SK-N-SH (cell line): ENCODE data around the gene AZU1. TPM values are rescaled to one million over a fixed set of nuclear protein-coding genes. Genes with fewer than 3 reads are reported as not detected.

ENCODE experiments used
- CTCF ChIA-PET: fragments of 300-600, 350-600 bp; formaldehyde crosslinking; extraction: SDS; loops from one replicate; lab custom pipeline; 2021; lab: Yijun Ruan, JAX
- POLR2A ChIA-PET: fragments of 350-600 bp; sonication (Branson Sonifier 250); formaldehyde crosslinking; extraction: SDS; loops from one replicate; lab custom pipeline; 2020; ENCODE audit warnings: antibody characterized with exemption, inconsistent platforms; lab: Yijun Ruan, JAX
- DNase-seq: peaks from one replicate; pipeline ENCODE4 v3.0.0; 2012
- H2AFZ ChIP-seq: fragments of 200-600 bp; sonication (generic); 2 replicates; pipeline ENCODE4 v1.8.1; 2016; ENCODE audit warnings: antibody characterized with exemption, mild to moderate bottlenecking, low read depth
- H3F3A ChIP-seq: fragments of 200-600 bp; sonication (generic); replicated peaks from 2 replicates; pipeline ENCODE3; 2016; ENCODE audit warnings: antibody characterized with exemption, mild to moderate bottlenecking; ENCODE audit not compliant: insufficient read depth
- H3K27ac ChIP-seq, 2 experiments: fragments of 200-500 bp in 1 of 2; fragments of 200-600 bp in 1 of 2; sonication (Bioruptor generic) in 1 of 2; sonication (generic), shearing (Covaris generic) in 1 of 2; 2 replicates each; pipeline versions ENCODE4 v1.5.1 to v1.6.1; 2014 to 2016; ENCODE audit warnings: low read depth in 2 of 2, inconsistent platforms in 1 of 2, low read length in 1 of 2, mild to moderate bottlenecking in 1 of 2, mixed read lengths in 1 of 2
- H3K27me3 ChIP-seq: fragments of 200-600 bp; sonication (generic), shearing (Covaris generic); 2 replicates; pipeline ENCODE4 v1.6.1; 2016; ENCODE audit warnings: mixed run types; ENCODE audit not compliant: insufficient read depth
- H3K36me3 ChIP-seq, 2 experiments: fragments of 200-500 bp in 1 of 2; fragments of 200-600 bp in 1 of 2; sonication (Bioruptor generic) in 1 of 2; sonication (generic) in 1 of 2; replicated peaks in 1 of 2; 2 replicates each; pipeline versions ENCODE3 to v1.5.1; 2014 to 2016; ENCODE audit warnings: low read length in 1 of 2, mild to moderate bottlenecking in 1 of 2; ENCODE audit not compliant: insufficient read depth in 2 of 2, control insufficient read depth in 1 of 2
- H3K4me1 ChIP-seq, 2 experiments: fragments of 200-500 bp in 1 of 2; fragments of 200-600 bp in 1 of 2; sonication (Bioruptor generic) in 1 of 2; sonication (generic), shearing (Covaris generic) in 1 of 2; 2 replicates each; pipeline versions ENCODE4 v1.5.1 to v1.6.1; 2014 to 2016; ENCODE audit warnings: low read depth in 1 of 2, low read length in 1 of 2, mixed run types in 1 of 2; ENCODE audit not compliant: insufficient read depth in 2 of 2, control insufficient read depth in 1 of 2
- H3K4me2 ChIP-seq: fragments of 200-600 bp; sonication (generic), shearing (Covaris generic); 2 replicates; pipeline ENCODE4 v1.6.1; 2017; ENCODE audit warnings: mixed run types
- H3K4me3 ChIP-seq, 2 experiments: fragments of 200-500 bp in 1 of 2; fragments of 200-600 bp in 1 of 2; sonication (Bioruptor generic) in 1 of 2; sonication (generic), shearing (Covaris generic) in 1 of 2; 2 replicates each; pipeline versions ENCODE4 v1.5.1 to v1.8.1; 2014 to 2016; ENCODE audit warnings: low read depth in 2 of 2, inconsistent platforms in 1 of 2, low read length in 1 of 2, mild to moderate bottlenecking in 1 of 2, mixed read lengths in 1 of 2, moderate library complexity in 1 of 2
- H3K79me2 ChIP-seq: fragments of 200-600 bp; sonication (generic); 2 replicates; pipeline ENCODE4 v1.8.1; 2017; ENCODE audit warnings: mild to moderate bottlenecking; ENCODE audit not compliant: insufficient read depth
- H3K9ac ChIP-seq: fragments of 200-600 bp; sonication (generic); 2 replicates; pipeline ENCODE4 v1.6.1; 2017; ENCODE audit warnings: mixed run types
- H3K9me2 ChIP-seq: fragments of 200-600 bp; sonication (generic); 2 replicates; pipeline ENCODE4 v1.6.1; 2017; ENCODE audit warnings: mixed run types
- H3K9me3 ChIP-seq: fragments of 200-600 bp; sonication (generic); 2 replicates; pipeline ENCODE4 v1.6.1; 2017; ENCODE audit warnings: mixed run types, mild to moderate bottlenecking, moderate library complexity
- H4K20me1 ChIP-seq: fragments of 200-600 bp; sonication (generic); 2 replicates; pipeline ENCODE4 v1.6.1; 2017; ENCODE audit warnings: mild to moderate bottlenecking, mixed run types; ENCODE audit not compliant: insufficient read depth
- ELF1 ChIP-seq: IDR thresholded peaks from 2 replicates; pipeline ENCODE4 v1.4.0; 2012
- FOXM1 ChIP-seq: IDR thresholded peaks from 2 replicates; pipeline ENCODE4 v1.4.0; 2012; ENCODE audit warnings: low read depth, mild to moderate bottlenecking
- GABPA ChIP-seq: IDR thresholded peaks from 2 replicates; pipeline ENCODE4 v1.4.0; 2012; ENCODE audit warnings: low read depth, mild to moderate bottlenecking
- JUND ChIP-seq: IDR thresholded peaks from 2 replicates; pipeline ENCODE4 v1.4.0; 2012
- NFIC ChIP-seq: IDR thresholded peaks from 2 replicates; pipeline ENCODE4 v1.4.0; 2012; ENCODE audit warnings: borderline replicate concordance
- RAD21 ChIP-seq: IDR thresholded peaks from 2 replicates; pipeline ENCODE4 v1.6.1; 2012; ENCODE audit warnings: mild to moderate bottlenecking, low read length
- SMC3 ChIP-seq: IDR thresholded peaks from 2 replicates; pipeline ENCODE4 v1.6.1; 2012; ENCODE audit warnings: low read depth, low read length, improper control_type of control experiment
- TAF1 ChIP-seq: IDR thresholded peaks from 2 replicates; pipeline ENCODE4 v1.6.1; 2012; ENCODE audit warnings: low read depth, mild to moderate bottlenecking, low read length, moderate library complexity, borderline replicate concordance
- TEAD4 ChIP-seq: IDR thresholded peaks from 2 replicates; pipeline ENCODE4 v1.4.0; 2012; ENCODE audit warnings: mild to moderate bottlenecking, borderline replicate concordance; ENCODE audit not compliant: insufficient read depth
- WGBS: methylation state at CpG from one replicate; pipeline ENCODE4 v1.1.6; 2017; ENCODE audit warnings: low lambda C conversion rate; 5-methylcytosine and 5-hydroxymethylcytosine counted together
- polyA plus RNA-seq, 3 experiments: library from polyadenylated mRNA; depleted of rRNA; stranded (reverse); fragments of >200 nt; gene quantifications; 2 replicates each; pipeline ENCODE4 v1.2.3, GENCODE V29; 2012
- TF ChIP-seq, protein P1 (sequence below): IDR thresholded peaks from 2 replicates; pipeline ENCODE4; 2012
- TF ChIP-seq, protein P2 (sequence below): fragments of 150-350 bp; IDR thresholded peaks from 2 replicates; pipeline ENCODE4 v1.6.1; 2017; ENCODE audit warnings: antibody characterized with exemption, low read length, low read depth, borderline replicate concordance
- TF ChIP-seq, protein P3 (sequence below): IDR thresholded peaks from 2 replicates; pipeline ENCODE4 v1.4.0; 2012; ENCODE audit warnings: low read depth, borderline replicate concordance
- TF ChIP-seq, protein P4 (sequence below): IDR thresholded peaks from 2 replicates; pipeline ENCODE4 v1.6.1; 2012; ENCODE audit warnings: mild to moderate bottlenecking, low read depth, low read length, moderate library complexity
- TF ChIP-seq, protein P5 (sequence below): fragments of 200-600 bp; sonication (generic); IDR thresholded peaks from 2 replicates; pipeline ENCODE4 v1.6.1; 2017; ENCODE audit warnings: antibody characterized with exemption, mild to moderate bottlenecking, moderate library complexity

AZU1 gene
- polyA plus RNA-seq, 1 of the 3 experiments (the other 2 are of a cell fraction), result 0.15 TPM

DNA sequence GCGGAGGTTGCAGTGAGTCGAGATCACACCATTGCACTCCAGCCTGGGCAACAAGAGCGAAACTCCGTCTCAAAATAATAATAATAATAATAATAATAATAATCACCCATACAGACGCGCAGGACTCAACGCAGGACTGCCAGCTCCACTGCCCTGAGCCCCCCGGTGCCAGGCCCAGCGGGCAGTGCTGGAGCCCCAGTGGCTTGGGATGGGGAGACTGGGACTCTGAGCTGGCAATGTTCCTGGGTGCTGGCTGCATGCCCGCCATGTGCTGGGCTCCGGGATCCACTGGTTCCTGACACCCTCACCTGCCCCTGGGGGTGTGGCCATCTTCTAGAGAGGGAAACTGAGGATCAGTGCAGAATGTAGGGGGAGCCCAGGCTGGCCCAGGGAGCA is 325 bp upstream of the AZU1 start (continued):
- no peak for TF ChIP-seq RAD21
- TF ChIP-seq TAF1, result no peak
- TF ChIP-seq NFIC, result no peak
- TF ChIP-seq, protein P1, sequence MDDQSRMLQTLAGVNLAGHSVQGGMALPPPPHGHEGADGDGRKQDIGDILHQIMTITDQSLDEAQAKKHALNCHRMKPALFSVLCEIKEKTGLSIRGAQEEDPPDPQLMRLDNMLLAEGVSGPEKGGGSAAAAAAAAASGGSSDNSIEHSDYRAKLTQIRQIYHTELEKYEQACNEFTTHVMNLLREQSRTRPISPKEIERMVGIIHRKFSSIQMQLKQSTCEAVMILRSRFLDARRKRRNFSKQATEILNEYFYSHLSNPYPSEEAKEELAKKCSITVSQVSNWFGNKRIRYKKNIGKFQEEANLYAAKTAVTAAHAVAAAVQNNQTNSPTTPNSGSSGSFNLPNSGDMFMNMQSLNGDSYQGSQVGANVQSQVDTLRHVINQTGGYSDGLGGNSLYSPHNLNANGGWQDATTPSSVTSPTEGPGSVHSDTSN, result no peak
- no peak for TF ChIP-seq TEAD4
- TF ChIP-seq, protein P2, sequence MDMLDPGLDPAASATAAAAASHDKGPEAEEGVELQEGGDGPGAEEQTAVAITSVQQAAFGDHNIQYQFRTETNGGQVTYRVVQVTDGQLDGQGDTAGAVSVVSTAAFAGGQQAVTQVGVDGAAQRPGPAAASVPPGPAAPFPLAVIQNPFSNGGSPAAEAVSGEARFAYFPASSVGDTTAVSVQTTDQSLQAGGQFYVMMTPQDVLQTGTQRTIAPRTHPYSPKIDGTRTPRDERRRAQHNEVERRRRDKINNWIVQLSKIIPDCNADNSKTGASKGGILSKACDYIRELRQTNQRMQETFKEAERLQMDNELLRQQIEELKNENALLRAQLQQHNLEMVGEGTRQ, result no peak

DNA sequence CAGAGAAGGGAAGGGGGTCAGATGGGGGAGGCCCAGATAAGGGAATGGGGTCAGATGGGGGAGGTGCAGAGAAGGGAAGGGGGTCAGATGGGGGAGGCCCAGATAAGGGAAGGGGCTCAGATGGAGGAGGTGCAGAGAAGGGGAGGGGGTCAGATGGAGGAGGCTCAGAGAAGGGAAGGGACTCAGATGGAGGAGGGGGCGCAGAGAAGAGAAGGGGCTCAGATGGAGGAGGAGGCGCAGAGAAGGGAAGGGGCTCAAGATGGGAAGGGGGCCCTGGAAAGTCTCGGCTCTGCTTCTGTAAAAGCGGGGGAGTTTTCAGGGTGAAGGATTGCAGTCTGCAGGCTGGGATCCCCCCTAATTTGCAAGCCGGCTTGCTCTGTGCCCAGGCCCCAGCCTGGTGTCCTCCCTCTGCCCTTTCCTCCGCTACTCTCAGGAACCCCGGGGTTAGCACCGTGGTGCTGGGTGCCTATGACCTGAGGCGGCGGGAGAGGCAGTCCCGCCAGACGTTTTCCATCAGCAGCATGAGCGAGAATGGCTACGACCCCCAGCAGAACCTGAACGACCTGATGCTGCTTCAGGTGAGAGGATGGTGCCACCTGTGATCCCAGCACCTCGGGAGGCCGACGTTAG is 1.6 kb downstream of the AZU1 start:
- DNase-seq, result no peak
- H3K4me2 ChIP-seq, result no peak overlapping the region
- H3K79me2 ChIP-seq, result no peaks in the 10 kb centered on the region
- POLR2A ChIA-PET, result no interaction called here
- H3K9me2 ChIP-seq, result no peaks in the 10 kb centered on the region
- TF ChIP-seq JUND (no peak), ELF1 (no peak), SMC3 (no peak), FOXM1 (no peak), NFIC (no peak), GABPA (no peak)
- TF ChIP-seq, protein P3, sequence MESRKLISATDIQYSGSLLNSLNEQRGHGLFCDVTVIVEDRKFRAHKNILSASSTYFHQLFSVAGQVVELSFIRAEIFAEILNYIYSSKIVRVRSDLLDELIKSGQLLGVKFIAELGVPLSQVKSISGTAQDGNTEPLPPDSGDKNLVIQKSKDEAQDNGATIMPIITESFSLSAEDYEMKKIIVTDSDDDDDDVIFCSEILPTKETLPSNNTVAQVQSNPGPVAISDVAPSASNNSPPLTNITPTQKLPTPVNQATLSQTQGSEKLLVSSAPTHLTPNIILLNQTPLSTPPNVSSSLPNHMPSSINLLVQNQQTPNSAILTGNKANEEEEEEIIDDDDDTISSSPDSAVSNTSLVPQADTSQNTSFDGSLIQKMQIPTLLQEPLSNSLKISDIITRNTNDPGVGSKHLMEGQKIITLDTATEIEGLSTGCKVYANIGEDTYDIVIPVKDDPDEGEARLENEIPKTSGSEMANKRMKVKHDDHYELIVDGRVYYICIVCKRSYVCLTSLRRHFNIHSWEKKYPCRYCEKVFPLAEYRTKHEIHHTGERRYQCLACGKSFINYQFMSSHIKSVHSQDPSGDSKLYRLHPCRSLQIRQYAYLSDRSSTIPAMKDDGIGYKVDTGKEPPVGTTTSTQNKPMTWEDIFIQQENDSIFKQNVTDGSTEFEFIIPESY, result no peak
- TF ChIP-seq, protein P4, sequence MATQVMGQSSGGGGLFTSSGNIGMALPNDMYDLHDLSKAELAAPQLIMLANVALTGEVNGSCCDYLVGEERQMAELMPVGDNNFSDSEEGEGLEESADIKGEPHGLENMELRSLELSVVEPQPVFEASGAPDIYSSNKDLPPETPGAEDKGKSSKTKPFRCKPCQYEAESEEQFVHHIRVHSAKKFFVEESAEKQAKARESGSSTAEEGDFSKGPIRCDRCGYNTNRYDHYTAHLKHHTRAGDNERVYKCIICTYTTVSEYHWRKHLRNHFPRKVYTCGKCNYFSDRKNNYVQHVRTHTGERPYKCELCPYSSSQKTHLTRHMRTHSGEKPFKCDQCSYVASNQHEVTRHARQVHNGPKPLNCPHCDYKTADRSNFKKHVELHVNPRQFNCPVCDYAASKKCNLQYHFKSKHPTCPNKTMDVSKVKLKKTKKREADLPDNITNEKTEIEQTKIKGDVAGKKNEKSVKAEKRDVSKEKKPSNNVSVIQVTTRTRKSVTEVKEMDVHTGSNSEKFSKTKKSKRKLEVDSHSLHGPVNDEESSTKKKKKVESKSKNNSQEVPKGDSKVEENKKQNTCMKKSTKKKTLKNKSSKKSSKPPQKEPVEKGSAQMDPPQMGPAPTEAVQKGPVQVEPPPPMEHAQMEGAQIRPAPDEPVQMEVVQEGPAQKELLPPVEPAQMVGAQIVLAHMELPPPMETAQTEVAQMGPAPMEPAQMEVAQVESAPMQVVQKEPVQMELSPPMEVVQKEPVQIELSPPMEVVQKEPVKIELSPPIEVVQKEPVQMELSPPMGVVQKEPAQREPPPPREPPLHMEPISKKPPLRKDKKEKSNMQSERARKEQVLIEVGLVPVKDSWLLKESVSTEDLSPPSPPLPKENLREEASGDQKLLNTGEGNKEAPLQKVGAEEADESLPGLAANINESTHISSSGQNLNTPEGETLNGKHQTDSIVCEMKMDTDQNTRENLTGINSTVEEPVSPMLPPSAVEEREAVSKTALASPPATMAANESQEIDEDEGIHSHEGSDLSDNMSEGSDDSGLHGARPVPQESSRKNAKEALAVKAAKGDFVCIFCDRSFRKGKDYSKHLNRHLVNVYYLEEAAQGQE, result no peak
- TF ChIP-seq, protein P5, sequence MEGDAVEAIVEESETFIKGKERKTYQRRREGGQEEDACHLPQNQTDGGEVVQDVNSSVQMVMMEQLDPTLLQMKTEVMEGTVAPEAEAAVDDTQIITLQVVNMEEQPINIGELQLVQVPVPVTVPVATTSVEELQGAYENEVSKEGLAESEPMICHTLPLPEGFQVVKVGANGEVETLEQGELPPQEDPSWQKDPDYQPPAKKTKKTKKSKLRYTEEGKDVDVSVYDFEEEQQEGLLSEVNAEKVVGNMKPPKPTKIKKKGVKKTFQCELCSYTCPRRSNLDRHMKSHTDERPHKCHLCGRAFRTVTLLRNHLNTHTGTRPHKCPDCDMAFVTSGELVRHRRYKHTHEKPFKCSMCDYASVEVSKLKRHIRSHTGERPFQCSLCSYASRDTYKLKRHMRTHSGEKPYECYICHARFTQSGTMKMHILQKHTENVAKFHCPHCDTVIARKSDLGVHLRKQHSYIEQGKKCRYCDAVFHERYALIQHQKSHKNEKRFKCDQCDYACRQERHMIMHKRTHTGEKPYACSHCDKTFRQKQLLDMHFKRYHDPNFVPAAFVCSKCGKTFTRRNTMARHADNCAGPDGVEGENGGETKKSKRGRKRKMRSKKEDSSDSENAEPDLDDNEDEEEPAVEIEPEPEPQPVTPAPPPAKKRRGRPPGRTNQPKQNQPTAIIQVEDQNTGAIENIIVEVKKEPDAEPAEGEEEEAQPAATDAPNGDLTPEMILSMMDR, result no peak
- TF ChIP-seq, protein P1, result no peak
- peaks cover 42% of the 10 kb centered on the region for H3K27me3 ChIP-seq
- no peak overlapping the region for H3K9ac ChIP-seq
- CTCF ChIA-PET, result no interaction called here
- 50% methylated on average over 18 of the region's 18 CpGs for WGBS
- no peaks in the 10 kb centered on the region for H3K36me3 ChIP-seq
- peaks cover 5% of the 10 kb centered on the region for H3F3A ChIP-seq
- no peak overlapping the region for H3K4me3 ChIP-seq
- H3K27ac ChIP-seq, result no peak overlapping the region
- no peaks in the 10 kb centered on the region for H3K9me3 ChIP-seq
- H3K4me1 ChIP-seq, result no peaks in the 10 kb centered on the region
- H4K20me1 ChIP-seq, result no peaks in the 10 kb centered on the region
- no peak overlapping the region for H2AFZ ChIP-seq
